GM12892 (cell line): ENCODE results near the gene MYH1.

Experiments used
- POLR2A ChIP-seq: IDR thresholded peaks from 2 replicates; pipeline ENCODE4 v1.6.1; 2011; ENCODE audit warnings: low read depth, low read length, control low read depth
- POLR2AphosphoS5 ChIP-seq: IDR thresholded peaks from 2 replicates; pipeline ENCODE4 v1.6.1; 2011; ENCODE audit warnings: low read depth, low read length, control low read depth

GRCh38 chr17:10527419-10527818 lies 9.1 kb upstream of the MYH1 start:
- TF ChIP-seq POLR2AphosphoS5: no peak
- TF ChIP-seq POLR2A: no peak
